NCI-H2081 (cell line): ENCODE data around the gene RPTOR.

Experiments used
- DNase-seq, 2 experiments: peaks; one replicate each; lab custom pipeline; 2025; lab: John Stamatoyannopoulos, UW

RPTOR gene

GRCh38 chr17:80892900-80893603 lies 348.4 kb downstream of the RPTOR start:
- no peak for DNase-seq

- no peak for DNase-seq
Observed at GRCh38 chr17:80893604-80894438, 349.2 kb downstream of the RPTOR start.

- DNase-seq = no peak
Observed at GRCh38 chr17:80894439-80894721, 349.7 kb downstream of the RPTOR start.

- no peak for DNase-seq
Observed at GRCh38 chr17:80894726-80895125, 350.1 kb downstream of the RPTOR start.

GRCh38 chr17:80895366-80895765 lies 350.7 kb downstream of the RPTOR start:
- no peak for DNase-seq

GRCh38 chr17:80898716-80899115 lies 354.1 kb downstream of the RPTOR start:
- no peak for DNase-seq

GRCh38 chr17:80899402-80900268 lies 355.0 kb downstream of the RPTOR start:
- DNase-seq = no peak

- no peak for DNase-seq
Observed at GRCh38 chr17:80901319-80901718, 356.7 kb downstream of the RPTOR start.

GRCh38 chr17:80902197-80902962 lies 357.7 kb downstream of the RPTOR start:
- no peak for DNase-seq

- no peak for DNase-seq
Observed at GRCh38 chr17:80902963-80903611, 358.4 kb downstream of the RPTOR start.

- DNase-seq = peak; percentile 49 to 76
Observed at GRCh38 chr17:80904036-80904753, 359.6 kb downstream of the RPTOR start.

GRCh38 chr17:80905586-80906230 lies 361.1 kb downstream of the RPTOR start:
- DNase-seq = no peak

- DNase-seq = no peak
Observed at GRCh38 chr17:80906364-80907259, 362.0 kb downstream of the RPTOR start.

GRCh38 chr17:80907281-80907680 lies 362.6 kb downstream of the RPTOR start:
- DNase-seq = no peak

- DNase-seq = no peak
Observed at GRCh38 chr17:80908211-80908610, 363.6 kb downstream of the RPTOR start.

- no peak for DNase-seq
Observed at GRCh38 chr17:80908776-80909175, 364.1 kb downstream of the RPTOR start.

- DNase-seq = no peak
Observed at GRCh38 chr17:80909635-80910034, 365.0 kb downstream of the RPTOR start.

GRCh38 chr17:80910043-80910442 lies 365.4 kb downstream of the RPTOR start:
- no peak for DNase-seq

GRCh38 chr17:80912476-80912875 lies 367.8 kb downstream of the RPTOR start:
- DNase-seq = no peak
